Activated CD4-positive, alpha-beta T cell treated with anti-CD3 and anti-CD28 coated beads, Interleukin-2, amount 50 U/mL, for 1 hour (primary cell): ENCODE data around the gene THSD7A.

Experiments used
- DNase-seq: peaks from one replicate; pipeline ENCODE4 v3.0.0-alpha.2; 2020

The THSD7A gene

DNA sequence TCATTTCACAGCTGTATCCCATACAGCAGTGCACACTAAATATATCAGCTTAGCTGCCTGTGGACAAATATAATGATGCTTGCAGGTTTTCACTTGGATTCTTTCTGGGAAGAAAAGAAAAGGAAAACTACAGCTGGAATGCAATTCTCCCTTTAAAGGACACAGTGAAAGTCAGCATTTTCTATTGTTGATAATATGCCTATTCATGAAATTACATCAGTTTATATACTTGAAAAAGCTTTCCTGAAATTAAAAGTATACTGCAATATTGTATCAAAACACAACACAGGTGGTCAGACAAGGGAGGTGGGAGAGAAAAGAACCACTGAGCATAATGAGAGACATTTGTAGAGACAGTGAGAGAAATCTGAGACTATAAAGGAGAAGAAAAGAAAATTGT is 20.3 kb downstream of the THSD7A start:
- no peak for DNase-seq

DNA sequence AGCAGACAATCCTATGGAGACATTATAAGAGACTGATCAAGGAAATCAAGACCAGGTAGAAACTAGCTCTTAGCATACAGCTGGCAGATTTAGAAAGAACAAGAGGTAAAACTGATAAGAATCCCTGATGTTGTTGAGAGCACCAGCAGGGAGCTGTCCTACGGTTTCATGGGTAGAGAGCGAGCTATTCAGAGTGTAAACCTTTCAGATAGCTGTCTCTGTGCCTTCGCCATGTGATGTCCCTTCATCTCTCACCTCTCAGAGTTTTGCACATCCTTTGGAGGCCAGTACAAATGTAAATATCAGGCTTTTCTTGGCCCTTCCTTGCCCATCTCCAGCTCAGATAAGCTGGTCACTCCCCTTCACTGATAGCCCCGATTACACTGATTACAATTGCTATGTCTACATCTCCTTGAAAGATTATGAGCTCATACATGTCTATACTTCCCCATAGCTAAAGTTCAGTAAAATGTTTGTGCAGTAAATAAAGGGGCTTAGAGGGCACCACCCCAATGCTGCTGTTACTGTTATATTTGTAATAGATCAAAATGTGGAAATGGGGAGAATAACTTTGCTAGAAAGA is 21.9 kb downstream of the THSD7A start:
- DNase-seq, result no peak

DNA sequence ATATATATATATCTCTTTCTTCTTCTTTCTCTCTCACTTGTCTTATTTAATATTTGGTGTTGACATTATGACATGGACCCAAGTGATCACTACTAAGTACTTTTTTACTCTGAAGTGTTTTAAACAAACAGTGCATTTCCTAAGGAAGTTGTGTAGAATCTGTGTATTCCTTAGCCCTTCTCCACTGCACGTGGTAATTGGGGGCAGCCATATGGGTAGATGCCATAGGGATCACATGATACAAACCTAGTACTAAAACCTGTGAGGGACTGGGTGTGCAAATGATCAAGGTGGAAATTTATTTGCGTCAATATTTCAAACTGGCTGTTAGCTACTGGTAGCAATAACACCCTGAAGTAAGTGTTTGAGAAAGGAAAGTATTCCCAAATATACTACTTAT is 25.0 kb downstream of the THSD7A start:
- no peak for DNase-seq

DNA sequence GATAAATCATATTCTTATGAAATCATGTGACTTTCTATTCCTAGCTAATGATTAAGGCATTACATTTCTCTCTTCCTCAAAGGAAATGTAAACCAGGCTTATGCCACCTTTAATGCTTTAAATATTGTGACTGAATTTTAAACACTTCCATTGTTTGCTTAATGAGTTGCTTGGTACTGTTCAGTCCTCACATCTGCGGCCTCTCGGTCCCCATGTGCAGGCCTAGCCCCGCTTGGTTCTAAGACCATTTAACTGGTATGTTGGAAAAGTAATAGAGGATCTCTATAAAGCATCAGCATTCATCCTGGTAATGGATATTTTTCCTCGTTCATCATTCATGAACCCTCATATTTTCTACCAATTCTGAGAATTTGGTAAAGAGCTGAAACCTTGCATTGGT is 27.4 kb downstream of the THSD7A start:
- DNase-seq, result no peak

DNA sequence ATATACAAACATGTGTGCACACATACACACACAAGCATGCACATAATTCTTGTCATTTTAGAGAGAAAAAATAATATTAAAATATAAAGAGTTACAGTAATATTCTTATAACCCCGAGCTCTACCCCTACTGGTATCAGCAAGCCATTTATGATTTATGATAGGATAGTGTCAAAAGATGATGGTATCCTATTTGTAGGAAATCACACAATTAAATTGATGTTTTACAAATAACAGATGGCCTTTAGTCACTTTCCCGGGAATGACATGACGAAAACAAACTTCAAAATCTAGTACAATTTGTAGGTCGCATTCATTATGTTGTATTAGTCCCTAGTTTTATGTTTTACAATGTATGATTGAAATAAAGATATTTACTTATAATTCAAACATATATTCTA is 36.8 kb downstream of the THSD7A start:
- no peak for DNase-seq

- no peak for DNase-seq
Observed at GRCh38 chr7:11792166-11792565, 39.8 kb downstream of the THSD7A start.

- DNase-seq, result no peak
Observed at GRCh38 chr7:11788568-11788967, 43.4 kb downstream of the THSD7A start.

GRCh38 chr7:11787534-11787933 is 44.5 kb downstream of the THSD7A start:
- no peak for DNase-seq

- no peak for DNase-seq
Observed at GRCh38 chr7:11786186-11786585, 45.8 kb downstream of the THSD7A start.

GRCh38 chr7:11784769-11785536 is 47.0 kb downstream of the THSD7A start:
- no peak for DNase-seq

DNA sequence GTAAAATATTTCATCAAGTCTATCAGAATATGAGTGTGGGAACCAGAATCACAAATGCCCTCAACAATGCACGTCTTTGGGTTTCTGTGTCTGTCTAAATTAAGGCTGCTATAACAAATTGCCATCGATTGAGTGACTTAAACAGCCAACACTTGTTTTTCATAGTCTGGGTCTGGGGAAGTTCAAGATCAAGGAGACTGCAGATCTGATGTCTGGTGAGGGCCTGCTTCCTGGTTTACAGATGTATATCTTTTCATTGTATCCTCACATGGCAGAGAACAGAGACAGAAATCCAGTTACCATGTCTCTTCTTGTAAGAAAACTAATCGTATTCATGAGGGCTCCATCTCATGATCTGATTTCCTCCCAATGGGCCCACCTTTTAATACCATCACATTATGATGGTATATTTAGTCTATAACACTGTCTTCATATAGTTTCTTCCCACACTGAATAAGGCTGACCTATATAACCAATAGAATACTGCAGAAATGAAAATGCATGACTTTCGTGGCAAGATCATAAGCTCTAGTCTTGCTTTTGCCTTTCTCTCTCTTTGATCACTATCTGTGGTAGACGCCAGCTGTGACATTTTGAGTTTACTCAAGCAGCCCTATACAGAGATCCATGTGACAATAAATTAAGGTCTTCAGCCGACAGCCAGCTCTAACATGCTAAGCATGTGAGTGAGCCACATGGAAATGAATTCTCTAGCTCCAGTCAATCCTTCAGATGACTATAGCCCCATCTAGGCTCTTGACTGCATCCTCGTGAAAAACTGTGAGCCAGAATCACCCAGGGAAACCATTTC is 51.9 kb downstream of the THSD7A start:
- DNase-seq, result no peak

GRCh38 chr7:11776039-11776438 is 56.0 kb downstream of the THSD7A start:
- no peak for DNase-seq

DNA sequence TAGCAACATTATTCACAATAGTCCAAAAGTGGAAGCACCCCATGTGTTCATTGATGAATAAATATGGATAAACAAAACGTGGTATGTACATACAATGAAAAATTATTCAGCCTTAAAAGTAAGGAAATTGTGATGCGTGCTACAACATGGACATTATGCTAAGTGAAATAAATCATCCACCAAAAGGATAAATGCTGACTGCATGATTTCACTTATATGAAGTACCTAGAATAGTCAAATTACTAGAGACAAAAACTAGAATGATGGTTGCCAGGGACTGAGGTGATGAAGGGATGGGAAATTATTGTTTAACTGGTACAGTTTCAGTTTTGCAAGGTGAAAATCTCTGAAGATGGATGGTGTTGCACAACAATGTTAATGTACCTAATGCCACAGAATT is 56.6 kb downstream of the THSD7A start:
- no peak for DNase-seq

GRCh38 chr7:11768263-11768662 is 63.7 kb downstream of the THSD7A start:
- no peak for DNase-seq

- no peak for DNase-seq
Observed at GRCh38 chr7:11767148-11767547, 64.8 kb downstream of the THSD7A start.

- DNase-seq, result no peak
Observed at GRCh38 chr7:11760372-11760771, 71.6 kb downstream of the THSD7A start.

GRCh38 chr7:11758627-11759111 is 73.3 kb downstream of the THSD7A start:
- no peak for DNase-seq

- no peak for DNase-seq
Observed at GRCh38 chr7:11757153-11757552, 74.8 kb downstream of the THSD7A start.

DNA sequence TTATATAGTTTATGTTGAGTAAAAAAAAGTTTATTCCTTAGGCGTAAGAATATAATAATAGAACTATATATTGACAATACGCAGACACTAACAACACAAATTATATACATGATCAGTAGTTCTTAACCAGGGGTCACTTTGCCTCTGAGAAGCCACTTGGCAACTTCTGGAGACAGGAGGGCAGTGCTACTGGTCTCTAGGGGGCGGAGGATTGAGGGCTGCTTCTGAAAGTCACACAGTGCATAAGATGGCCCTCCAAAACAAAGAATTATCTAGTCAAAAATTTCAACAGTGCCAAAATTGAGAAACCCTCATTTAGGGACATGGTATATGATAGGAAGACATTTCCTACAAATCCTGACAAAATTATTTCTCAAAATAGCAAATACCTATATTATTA is 77.1 kb downstream of the THSD7A start:
- DNase-seq, result no peak

- no peak for DNase-seq
Observed at GRCh38 chr7:11754123-11754522, 77.9 kb downstream of the THSD7A start.

DNA sequence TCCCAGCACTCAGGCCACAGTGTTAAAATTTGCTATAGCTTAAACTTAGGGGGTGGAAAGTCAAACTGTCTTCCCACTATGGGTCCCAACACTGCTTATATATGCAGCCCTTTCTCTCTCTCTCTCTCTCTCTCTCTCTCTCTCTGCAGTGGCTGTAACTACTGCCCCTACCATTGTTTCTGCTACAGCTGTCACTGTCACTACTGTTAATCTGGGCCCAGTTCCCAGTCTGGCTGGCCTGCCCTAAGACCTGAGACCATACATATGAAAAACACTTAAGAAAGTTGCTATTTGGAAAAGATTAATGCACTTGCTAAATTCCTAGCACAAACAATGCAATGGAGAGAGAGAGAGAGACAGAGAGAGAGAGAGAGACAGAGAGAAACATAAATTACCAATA is 78.6 kb downstream of the THSD7A start:
- DNase-seq, result no peak

DNA sequence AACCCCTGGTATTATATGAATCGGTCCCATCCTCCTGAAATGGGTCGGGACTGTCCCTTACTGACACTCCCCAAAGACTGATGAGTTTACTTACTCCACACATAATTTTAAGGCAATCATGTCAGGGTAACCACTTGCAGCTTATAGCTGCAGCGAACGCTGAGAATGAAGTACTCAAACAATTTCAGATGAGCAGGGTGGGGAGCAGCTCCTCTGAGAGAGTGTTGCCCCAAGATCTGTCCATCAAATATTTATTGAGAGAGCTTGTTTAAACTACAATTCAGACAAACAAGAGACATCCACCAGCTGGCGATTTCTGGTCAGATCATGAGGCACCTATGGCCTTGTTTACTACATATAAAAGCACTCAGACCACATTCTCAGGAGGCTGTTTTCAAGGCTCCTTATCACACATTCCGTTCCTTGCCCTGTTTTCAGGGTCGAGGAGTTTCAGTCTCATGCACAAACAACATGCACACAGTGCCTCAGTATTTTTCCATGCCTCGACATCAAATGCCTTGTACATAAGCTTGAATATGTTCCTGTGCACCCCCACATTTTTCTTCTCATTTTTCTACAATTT is 80.1 kb downstream of the THSD7A start:
- DNase-seq, result no peak

GRCh38 chr7:11751315-11751714 is 80.7 kb downstream of the THSD7A start:
- no peak for DNase-seq

DNA sequence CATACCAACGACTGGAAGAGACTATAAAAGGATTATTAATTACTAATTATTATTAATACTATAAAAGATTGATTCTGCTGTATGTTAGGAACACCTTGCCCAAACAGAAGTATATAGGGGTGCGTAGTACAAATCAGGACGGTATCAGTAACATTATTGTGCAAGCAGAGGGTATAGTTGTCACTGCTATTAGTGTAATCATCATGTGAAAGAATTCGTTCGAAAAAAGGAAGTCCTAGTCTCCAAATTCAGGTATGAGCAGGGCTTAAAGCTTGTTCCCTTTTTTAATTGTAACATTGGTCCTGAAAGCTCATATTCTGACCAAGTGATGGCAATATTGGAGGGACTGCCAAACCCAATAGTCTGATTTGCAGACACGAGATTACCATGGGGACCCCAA is 81.8 kb downstream of the THSD7A start:
- DNase-seq, result no peak
